ENCODE data around the gene ADAMTS17. TPM values are rescaled to one million over a fixed set of nuclear protein-coding genes. Genes with fewer than 3 reads are reported as not detected.

ADAMTS17 gene
- total RNA-seq, 6 experiments from 2014 or later, result 14.6 to 34.7 (median 24.2) TPM

DNA sequence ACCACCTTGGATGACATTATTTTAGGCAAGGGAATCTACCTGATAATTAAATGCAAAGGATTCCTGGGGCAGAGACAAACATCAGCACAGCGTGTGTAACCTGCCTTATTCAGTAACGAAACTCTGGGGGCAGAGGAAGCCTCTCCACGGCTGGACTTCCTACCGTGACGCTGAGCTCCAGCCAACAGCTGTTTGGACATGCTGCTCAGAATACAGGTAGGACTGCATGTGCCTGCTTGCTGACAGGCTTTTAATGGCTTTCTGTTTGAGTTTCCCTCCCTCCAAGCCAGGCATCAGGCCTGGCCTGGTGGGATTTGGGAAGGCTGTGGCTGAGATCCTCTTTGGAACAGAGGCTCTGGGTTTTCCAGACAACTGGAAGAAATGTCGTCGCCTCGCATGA lies 150.6 kb downstream of the ADAMTS17 start:
- Histone ChIP-seq H3K27ac (no peak overlapping the region), H3K9me3 (no peaks in the 10 kb centered on the region), H3K36me3 (no peaks in the 10 kb centered on the region), H3K4me3 (no peak overlapping the region), H3K4me1 (no peaks in the 10 kb centered on the region), H3K27me3 (no peaks in the 10 kb centered on the region)
- no peak for ATAC-seq
- TF ChIP-seq, protein P1, sequence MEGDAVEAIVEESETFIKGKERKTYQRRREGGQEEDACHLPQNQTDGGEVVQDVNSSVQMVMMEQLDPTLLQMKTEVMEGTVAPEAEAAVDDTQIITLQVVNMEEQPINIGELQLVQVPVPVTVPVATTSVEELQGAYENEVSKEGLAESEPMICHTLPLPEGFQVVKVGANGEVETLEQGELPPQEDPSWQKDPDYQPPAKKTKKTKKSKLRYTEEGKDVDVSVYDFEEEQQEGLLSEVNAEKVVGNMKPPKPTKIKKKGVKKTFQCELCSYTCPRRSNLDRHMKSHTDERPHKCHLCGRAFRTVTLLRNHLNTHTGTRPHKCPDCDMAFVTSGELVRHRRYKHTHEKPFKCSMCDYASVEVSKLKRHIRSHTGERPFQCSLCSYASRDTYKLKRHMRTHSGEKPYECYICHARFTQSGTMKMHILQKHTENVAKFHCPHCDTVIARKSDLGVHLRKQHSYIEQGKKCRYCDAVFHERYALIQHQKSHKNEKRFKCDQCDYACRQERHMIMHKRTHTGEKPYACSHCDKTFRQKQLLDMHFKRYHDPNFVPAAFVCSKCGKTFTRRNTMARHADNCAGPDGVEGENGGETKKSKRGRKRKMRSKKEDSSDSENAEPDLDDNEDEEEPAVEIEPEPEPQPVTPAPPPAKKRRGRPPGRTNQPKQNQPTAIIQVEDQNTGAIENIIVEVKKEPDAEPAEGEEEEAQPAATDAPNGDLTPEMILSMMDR (IDR thresholded peaks at IDR 0.05), result no peak
- no peak for TF ChIP-seq POLR2A (IDR thresholded peaks at IDR 0.05)
- whole genome bisulfite sequencing (ENCODE audit: insufficient coverage, low coverage, low lambda C conversion rate, missing lambda C conversion rate), result 81% methylated on average over 5 of the region's 8 CpGs
- intact Hi-C loops (cut with DNase I), result no loop called here
- no peak for DNase-seq

DNA sequence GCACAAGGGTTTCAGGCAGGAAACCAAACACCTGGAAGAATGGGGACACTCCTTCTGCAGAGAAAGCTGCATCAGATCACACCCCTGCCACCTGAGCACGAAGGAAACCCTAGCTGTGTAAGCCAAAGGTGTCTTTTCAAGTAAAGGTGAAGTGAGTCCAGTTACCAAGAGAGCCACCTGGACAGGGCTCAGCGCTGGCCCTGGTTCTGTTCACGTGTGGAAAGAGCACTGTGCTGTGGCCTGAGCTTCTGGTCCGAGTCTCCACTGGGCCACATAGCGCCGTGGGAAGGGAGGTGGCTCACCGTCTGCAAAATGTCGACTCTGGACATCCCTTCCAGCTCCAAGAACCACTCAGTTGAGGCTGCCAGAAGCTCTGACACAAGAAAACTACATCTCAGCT lies 151.1 kb downstream of the ADAMTS17 start:
- WGBS (ENCODE audit: insufficient coverage, low coverage, low lambda C conversion rate, missing lambda C conversion rate), result 100% methylated on average over 2 of the region's 8 CpGs
- Histone ChIP-seq H3K27me3 (no peaks in the 10 kb centered on the region), H3K9me3 (no peaks in the 10 kb centered on the region), H3K36me3 (no peaks in the 10 kb centered on the region), H3K27ac (no peak overlapping the region), H3K4me3 (no peak overlapping the region), H3K4me1 (no peaks in the 10 kb centered on the region)
- TF ChIP-seq, protein P1 (IDR thresholded peaks at IDR 0.05), result no peak
- no peak for TF ChIP-seq POLR2A (IDR thresholded peaks at IDR 0.05)
- DNase-seq (no peak), ATAC-seq (no peak)
- intact Hi-C loops (cut with DNase I), result no loop called here

- Histone ChIP-seq H3K27me3 (no peaks in the 10 kb centered on the region), H3K27ac (no peak overlapping the region), H3K4me1 (no peaks in the 10 kb centered on the region), H3K9me3 (no peaks in the 10 kb centered on the region), H3K4me3 (no peak overlapping the region), H3K36me3 (no peaks in the 10 kb centered on the region)
- intact Hi-C loops (cut with DNase I), result no loop called here
- TF ChIP-seq, protein P1 (IDR thresholded peaks at IDR 0.05), result no peak
- ATAC-seq (no peak), DNase-seq (no peak)
- 94% methylated on average over 2 of the region's 4 CpGs for WGBS (ENCODE audit: insufficient coverage, low coverage, low lambda C conversion rate, missing lambda C conversion rate)
These were observed 151.9 kb downstream of the ADAMTS17 start for GRCh38 chr15:100189849-100190248.

- Histone ChIP-seq H3K4me3 (no peak overlapping the region), H3K36me3 (no peaks in the 10 kb centered on the region), H3K9me3 (no peaks in the 10 kb centered on the region), H3K27ac (no peak overlapping the region), H3K27me3 (no peaks in the 10 kb centered on the region), H3K4me1 (no peaks in the 10 kb centered on the region)
- no peak for TF ChIP-seq POLR2A (IDR thresholded peaks at IDR 0.05)
- TF ChIP-seq, protein P1 (IDR thresholded peaks at IDR 0.05), result no peak
- no peak for DNase-seq
- intact Hi-C loops (cut with DNase I), result no loop called here
- ATAC-seq, result no peak
- WGBS (ENCODE audit: insufficient coverage, low coverage, low lambda C conversion rate, missing lambda C conversion rate), result no CpG with 5 or more reads among the region's 6 CpGs
These were observed 152.5 kb downstream of the ADAMTS17 start for GRCh38 chr15:100189319-100189718.

GRCh38 chr15:100187677-100188076 lies 154.1 kb downstream of the ADAMTS17 start:
- no peaks in the 10 kb centered on the region for H3K27me3 ChIP-seq
- intact Hi-C loops (cut with DNase I), result no loop called here
- 83% methylated on average over 6 of the region's 8 CpGs for WGBS (ENCODE audit: insufficient coverage, low coverage, low lambda C conversion rate, missing lambda C conversion rate)
- DNase-seq (no peak), ATAC-seq (no peak)
- TF ChIP-seq, protein P1 (IDR thresholded peaks at IDR 0.05), result no peak
- TF ChIP-seq POLR2A (IDR thresholded peaks at IDR 0.05), result no peak
- no peak overlapping the region for H3K27ac ChIP-seq
- no peaks in the 10 kb centered on the region for H3K36me3 ChIP-seq
- H3K4me3 ChIP-seq, result no peak overlapping the region
- H3K4me1 ChIP-seq, result no peaks in the 10 kb centered on the region
- H3K9me3 ChIP-seq, result no peaks in the 10 kb centered on the region

Data from right lobe of liver (tissue), 6 donors.